Suprapubic skin (tissue), 4 donors: ENCODE measurements around the gene UBE3C.

ENCODE experiments used
- EP300 ChIP-seq: sonication (generic); formaldehyde crosslinking; IDR thresholded peaks from one replicate; pipeline ENCODE4 v1.6.1; 2017; ENCODE audit warnings: antibody characterized with exemption
- POLR2A ChIP-seq, 2 donors: fragments of 450-650 bp; IDR thresholded peaks; one replicate each; pipeline ENCODE4 v1.6.1; 2017; ENCODE audit warnings: antibody characterized with exemption in 2 of 2, mild to moderate bottlenecking in 2 of 2, moderate library complexity in 2 of 2
- POLR2AphosphoS5 ChIP-seq, 3 donors: sonication (generic); formaldehyde crosslinking; IDR thresholded peaks; one replicate each; pipeline ENCODE4 v1.6.1; 2017; ENCODE audit warnings: antibody characterized with exemption in 3 of 3
- TF ChIP-seq, protein P1 (sequence below), 2 donors: fragments of 200-600 bp in 1 of 2; fragments of 450-650 bp in 1 of 2; sonication (generic) in 1 of 2; IDR thresholded peaks; one replicate each; pipeline ENCODE4 v1.5.1; 2016 to 2019; ENCODE audit warnings: antibody characterized with exemption in 2 of 2, mild to moderate bottlenecking in 1 of 2, moderate library complexity in 1 of 2

DNA sequence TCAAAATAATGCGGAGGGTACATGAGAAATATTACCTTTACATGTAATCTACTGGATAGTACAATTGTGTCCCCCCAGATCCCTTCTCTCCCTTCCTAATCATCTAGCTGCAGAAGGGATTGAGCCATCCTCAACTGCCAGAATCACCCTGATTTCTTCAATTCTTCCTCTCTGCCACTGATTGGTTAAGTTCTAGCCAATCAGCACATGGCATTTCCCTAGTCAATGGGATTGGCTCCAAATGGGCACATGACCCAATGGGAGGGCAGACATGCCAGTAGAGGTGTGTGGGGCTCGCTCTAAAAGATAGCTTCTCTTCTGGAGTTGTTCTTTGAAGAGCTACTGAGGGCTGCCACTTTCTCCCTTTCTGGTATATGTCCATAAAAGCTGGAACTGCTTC lies 20.9 kb upstream of the UBE3C start:
- TF ChIP-seq, protein P1, sequence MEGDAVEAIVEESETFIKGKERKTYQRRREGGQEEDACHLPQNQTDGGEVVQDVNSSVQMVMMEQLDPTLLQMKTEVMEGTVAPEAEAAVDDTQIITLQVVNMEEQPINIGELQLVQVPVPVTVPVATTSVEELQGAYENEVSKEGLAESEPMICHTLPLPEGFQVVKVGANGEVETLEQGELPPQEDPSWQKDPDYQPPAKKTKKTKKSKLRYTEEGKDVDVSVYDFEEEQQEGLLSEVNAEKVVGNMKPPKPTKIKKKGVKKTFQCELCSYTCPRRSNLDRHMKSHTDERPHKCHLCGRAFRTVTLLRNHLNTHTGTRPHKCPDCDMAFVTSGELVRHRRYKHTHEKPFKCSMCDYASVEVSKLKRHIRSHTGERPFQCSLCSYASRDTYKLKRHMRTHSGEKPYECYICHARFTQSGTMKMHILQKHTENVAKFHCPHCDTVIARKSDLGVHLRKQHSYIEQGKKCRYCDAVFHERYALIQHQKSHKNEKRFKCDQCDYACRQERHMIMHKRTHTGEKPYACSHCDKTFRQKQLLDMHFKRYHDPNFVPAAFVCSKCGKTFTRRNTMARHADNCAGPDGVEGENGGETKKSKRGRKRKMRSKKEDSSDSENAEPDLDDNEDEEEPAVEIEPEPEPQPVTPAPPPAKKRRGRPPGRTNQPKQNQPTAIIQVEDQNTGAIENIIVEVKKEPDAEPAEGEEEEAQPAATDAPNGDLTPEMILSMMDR (IDR thresholded peaks at IDR 0.05) = no peak
- TF ChIP-seq POLR2AphosphoS5 (IDR thresholded peaks at IDR 0.05) (no peak), POLR2A (IDR thresholded peaks at IDR 0.05) (no peak), EP300 (no peak)
